KG1 (cell line): Measurements from ENCODE around the gene GRAMD2B.
"Not testable (repeated sequence)": the region's sequence is repeated elsewhere in the genome, so short reads cannot be mapped to it uniquely, and the experiment has no call there.

Experiments
- DNase-seq: peaks from one replicate; lab custom pipeline; 2025; lab: John Stamatoyannopoulos, UW

Gene GRAMD2B

DNA sequence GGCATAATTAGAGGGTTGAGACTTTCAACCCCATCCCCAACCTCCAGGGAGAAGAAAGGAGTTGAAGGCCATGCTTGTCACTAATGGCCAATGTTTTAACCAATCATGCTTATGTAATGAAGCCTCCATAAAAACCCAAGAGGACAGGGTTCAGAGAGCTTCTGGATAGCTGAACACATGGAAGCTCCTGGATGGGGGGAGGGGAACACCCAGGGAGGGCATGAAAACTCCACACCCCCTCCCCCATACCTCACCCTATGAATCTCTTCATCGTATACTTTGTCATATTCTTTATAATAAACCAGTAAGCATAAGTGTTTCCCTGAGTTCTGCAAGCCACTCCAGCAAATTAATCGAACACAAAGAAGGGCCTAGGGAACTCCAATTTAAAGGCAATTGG is 90.1 kb downstream of the GRAMD2B start:
- DNase-seq: no peak

DNA sequence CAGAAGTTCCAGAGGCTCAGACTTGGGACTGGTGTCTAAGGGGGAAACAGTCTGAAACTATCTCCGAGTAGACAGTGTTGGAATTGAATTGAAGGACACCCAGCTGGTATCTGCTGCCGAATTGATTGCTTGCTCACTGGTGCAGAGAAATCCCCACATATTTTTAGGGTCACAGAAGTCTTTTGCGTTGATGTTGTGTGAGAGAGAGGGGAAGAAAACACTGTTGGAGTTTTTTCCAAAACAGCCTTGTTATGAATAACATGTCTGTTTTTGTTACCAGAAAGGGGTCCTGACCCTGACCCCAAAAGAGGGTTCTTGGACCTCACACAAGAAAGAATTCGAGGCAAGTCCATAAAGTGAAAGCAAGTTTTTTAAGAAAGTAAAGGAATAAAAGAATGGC is 90.5 kb downstream of the GRAMD2B start:
- DNase-seq: no peak

DNA sequence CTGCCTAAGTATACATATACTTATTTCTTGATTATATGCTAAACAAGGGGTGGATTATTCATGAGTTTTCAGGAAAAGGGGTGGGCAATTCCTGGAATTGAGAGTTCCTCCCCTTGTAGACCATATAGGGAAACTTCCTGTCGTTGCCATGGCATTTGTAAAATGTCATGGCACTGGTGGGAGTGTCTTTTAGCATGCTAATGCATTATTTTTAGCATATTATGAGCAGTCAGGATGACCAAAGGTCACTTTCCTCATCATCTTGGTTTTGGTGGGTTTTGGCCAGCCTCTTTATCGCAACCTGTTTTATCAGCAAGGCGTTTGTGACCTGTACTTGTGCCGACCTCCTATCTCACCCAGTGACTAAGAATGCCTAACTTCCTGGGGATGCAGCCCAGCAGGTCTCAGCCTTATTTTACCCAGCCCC is 90.9 kb downstream of the GRAMD2B start:
- no peak for DNase-seq

DNA sequence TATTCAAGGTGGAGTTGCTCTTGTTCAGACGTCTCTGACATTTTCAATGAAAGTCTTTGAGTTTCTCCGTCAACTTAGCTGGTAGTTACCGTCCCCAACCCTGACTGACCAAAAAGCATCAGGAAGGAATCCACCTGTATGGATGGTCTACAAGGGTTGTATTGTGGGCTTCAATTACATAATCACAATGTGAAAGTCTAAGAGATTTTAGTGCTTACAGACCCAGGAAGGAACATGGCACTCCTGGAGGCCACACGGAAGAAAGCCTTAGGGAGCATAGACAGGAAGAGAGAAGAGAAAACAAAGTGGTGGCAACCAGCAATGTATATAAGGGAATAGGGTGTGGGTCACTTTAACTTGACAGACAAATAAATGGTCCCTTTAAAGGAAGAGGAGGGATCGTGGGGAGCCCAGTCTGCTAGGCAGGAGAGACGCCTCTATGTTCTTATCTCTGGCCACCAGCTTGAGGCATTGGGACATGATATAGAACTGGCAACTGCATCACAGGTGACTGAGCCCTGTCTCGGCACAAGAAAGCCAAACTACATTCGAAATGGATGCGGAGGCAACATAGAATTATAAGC is 91.4 kb downstream of the GRAMD2B start:
- no peak for DNase-seq

DNA sequence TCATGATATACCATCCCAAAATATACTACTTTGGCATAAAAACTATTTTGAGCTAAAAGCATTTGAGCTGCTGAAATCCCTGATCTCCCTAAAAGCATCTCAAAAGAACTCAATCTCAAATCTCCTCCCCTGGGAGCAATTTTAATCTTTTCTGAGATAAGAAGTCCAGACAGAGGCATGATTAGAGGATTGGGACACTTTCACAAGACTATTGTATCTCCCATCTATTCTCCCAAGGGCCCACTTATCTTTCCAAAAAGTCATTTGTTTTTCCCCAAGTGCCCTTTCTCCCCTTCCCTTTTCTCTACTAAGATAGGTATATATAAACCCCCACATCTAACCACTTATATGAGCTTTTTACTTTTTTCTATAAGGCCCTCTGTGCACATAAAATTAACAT is 92.1 kb downstream of the GRAMD2B start:
- DNase-seq: no peak

DNA sequence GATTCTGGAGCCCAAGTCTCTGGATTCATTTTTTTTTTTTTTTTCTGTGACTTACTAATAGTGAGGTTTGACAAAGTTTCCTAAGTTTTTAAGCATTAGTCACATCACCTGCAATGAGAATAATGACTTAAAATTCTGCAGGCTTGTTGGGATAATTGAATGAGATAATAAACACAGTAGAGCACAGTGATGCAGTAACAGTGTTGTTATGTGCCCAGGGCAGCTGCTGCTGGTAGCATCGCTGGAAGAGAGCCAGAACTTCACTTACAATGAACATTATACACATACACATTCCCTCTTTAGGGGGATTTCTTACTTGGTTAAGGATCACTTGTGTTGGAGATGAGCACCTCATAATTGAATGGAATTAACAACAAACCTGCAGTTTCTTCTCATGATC is 92.9 kb downstream of the GRAMD2B start:
- DNase-seq: no peak

DNA sequence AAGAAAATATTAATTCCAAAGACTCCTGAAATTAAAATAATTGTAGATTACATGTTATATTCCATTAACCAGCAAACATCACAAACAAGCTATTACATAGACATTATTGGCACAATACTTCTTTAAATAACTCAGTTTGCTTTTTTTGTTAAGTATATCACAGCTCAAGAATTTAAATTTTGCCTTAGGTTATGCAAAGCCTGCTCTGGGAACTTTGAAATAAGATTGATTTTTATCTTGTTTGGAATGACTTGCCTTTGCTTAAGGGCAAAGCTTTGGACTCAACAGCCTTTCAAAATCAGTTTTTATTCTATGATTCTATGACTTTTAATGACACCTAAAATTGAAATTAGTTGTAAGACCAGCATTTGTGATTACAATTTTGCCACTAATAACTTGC is 93.6 kb downstream of the GRAMD2B start:
- no peak for DNase-seq

DNA sequence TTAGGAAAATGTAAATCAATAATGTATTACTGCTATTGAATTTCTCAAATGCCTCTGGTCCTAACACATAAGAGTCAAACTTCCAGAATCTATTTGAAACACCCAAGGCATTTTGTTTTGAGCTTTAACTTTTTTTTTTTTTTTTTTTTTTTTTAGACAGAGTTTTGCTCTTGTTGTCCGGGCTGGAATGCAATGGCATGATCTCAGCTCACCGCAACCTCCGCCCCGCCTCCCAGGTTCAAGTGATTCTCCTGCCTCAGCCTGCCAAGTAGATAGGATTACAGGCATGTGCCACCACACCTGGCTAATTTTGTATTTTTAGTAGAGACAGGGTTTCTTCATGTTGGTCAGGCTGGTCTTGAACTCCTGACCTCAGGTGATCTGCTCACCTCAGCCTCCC is 96.0 kb downstream of the GRAMD2B start:
- DNase-seq: not testable (repeated sequence)

DNA sequence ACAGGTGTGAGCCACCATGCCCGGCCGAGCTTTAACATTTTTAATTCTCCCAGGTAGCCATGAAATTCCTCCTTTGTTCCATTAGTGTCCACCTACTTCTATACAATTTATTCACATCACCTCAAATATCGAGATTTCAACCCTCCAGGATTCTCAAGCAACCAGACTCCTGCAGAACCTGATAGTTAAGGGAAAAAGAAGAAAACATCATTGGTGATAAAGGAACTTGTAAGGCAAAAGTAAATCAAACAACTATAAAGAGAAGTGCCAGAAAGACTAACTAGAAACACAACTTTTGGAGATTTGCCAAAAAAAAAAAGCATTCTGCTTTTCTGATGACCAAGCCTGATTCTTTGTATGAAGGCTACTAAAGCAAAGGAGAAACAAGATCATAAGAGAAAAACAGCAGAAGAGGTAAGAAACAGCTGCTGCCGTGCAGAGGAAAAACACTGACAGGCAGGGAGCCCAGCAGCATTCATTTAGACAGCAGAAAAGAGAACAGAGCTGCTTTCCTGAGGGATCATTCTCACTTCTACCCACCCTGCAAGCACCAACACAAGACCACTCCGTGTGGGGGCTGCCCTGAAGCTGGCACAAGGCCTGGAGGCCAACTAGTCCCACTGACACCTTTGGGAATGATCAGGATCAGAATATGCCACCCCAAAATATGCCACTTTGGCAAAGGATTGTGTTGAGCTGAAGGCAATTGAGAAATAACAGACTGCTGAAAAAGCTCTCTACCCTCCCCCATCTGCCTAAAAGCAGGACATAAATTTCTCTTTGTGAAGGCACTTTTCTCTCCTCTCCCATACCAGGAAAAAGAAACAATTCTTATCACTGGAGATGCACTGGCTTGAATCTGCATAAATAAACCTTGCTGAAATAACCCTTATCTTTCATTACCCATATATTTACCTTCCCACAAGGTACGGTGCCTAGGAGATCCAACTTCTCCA is 96.7 kb downstream of the GRAMD2B start:
- DNase-seq: no peak

DNA sequence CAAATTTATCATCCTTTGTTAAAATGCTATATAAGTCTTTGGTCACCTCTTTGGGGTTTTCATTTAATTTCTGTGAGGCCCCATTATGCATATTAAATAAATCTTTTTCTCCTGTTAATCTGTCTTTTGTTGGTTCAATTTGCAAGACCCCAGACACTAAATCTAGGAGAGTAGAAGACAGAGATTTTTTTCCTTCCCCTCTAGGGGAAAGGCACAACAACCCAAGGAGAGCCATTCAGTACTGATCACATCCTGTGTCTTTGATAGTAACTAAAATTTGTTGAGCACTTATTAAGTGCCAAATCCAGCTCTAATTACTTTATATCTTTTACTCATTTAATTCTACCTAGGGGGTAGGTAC is 97.4 kb downstream of the GRAMD2B start:
- no peak for DNase-seq

DNA sequence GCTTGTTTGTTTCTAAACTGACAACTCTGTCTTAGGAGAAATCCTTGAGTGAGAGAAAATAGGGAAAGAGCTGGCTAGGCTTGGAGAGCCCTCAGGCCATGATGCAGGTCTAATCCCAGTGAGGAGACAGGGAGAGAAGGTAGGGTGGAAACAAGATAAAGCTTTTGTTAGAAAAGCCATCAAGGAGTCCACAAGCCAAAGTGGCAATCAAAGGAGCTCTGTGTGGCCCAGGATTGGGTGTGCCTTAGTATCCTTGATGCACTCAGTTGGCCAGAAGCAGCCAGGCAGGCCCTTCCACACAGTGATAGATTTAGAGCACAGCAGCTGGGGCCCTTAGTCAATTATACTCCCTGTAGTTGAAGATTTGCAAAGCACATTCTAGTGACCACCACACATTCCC is 97.9 kb downstream of the GRAMD2B start:
- DNase-seq: no peak

DNA sequence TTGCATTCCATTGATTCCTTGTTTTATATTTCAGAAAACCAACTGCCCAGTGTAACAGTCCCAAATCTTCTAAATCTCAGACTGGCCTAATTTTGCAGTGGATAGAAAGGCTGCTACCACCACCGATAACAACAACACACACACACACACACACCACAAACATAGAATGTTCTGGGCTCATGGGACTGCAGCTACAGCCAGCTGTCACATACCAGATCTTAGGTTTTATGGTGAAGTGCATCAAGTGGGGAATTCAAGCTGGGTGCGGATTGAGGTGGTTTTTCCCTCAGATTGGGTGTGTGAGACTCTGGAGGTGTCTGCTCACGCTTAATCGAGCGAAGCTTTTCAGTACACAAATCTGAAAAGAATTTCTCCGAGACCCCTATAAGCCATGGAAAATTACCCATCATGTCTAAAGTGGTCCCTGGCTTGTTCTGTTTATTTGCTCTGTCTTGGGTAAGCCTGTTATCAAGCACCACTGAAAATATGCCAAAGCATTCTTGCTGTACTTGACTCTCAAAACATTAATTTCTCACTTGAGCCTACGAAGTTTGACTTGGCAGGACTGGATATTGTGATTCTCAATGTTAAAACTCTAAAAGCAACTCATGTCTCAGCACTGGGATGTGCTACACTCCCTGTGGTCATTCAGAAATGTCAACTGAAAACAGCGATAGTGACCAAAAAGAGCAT is 100.8 kb downstream of the GRAMD2B start:
- no peak for DNase-seq

DNA sequence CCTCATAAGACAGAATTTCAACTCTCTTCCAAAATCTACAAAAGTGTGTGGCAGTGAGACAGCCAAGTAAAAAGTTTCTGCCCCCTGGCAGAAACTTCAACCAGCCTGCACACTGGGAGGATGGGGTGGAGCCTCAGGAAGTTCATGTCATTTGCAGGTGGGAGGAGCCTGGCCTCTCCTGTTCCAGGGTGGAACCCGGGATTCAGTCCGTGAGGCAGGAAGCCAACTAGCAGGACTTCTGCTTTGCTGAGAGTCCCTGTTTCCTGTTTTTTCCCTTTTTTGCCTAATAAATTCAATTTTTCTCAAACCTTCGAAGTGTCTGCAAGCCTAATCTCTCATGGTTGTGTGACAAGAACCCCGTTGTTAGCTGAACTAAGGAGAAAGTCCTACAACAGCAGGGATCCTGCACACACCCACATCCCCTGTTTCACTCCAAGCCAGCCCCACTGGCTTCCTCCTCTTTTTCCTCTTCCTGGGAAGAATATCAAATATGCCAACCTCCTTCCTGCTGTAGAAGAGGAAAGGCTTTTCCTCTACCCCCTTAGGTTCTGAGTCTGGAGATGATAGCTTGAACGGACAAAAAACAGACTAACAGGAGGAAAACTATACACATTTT is 102.5 kb downstream of the GRAMD2B start:
- DNase-seq: no peak

DNA sequence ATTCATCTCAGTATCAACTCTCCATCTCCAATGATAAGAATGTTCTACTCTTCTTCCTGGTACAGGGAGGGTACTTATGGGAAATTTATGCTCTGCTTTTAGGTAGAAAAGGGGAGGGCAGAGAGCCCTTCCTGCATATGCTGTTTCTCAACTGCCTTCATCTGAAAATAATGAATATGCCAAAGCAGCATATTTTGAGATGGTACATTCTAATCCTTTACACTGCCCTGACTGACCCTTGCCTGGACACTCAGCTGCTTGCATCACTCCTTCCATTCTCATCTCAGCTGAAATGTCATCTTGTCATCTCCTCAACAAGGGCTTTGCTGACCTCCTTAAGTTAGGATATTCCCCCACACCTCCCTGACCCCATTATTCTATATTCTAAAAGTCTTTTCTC is 103.3 kb downstream of the GRAMD2B start:
- no peak for DNase-seq

DNA sequence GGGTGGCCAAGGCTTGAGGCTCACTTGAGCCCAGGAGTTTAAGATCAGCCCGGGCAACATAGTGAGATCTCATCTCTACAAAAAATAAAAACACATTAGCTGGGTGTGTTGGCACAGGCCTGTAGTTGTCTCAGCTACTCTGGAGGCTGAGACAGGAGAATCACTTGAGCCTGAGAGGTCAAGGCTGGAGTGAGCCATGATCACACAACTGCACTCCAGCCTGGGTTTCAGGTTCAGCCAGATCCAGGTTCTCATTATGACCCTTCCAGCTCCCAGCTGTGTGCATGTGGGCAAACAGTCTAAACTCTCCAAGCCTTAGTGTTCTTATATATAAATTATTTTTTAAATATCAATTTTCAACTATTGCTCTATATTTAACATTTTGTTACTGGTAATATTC is 103.9 kb downstream of the GRAMD2B start:
- no peak for DNase-seq

DNA sequence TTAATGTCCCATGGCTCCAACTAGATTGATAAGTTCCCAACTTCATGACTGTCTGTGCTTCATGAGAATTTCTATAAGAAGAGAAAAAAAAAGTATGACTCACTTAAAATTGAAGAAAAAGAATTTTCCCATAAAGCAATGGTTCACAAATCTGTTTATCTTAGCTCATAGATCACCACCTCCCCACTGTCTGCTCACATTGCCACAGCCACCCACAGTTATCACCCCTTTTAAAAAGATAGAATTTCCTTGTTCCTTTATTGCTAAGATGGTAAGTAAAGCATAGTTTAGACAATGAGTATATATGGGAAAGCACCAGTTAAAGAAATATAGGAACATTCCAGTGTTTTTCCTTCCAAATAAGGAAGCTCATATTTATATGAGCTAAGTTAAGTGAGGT is 104.7 kb downstream of the GRAMD2B start:
- no peak for DNase-seq

DNA sequence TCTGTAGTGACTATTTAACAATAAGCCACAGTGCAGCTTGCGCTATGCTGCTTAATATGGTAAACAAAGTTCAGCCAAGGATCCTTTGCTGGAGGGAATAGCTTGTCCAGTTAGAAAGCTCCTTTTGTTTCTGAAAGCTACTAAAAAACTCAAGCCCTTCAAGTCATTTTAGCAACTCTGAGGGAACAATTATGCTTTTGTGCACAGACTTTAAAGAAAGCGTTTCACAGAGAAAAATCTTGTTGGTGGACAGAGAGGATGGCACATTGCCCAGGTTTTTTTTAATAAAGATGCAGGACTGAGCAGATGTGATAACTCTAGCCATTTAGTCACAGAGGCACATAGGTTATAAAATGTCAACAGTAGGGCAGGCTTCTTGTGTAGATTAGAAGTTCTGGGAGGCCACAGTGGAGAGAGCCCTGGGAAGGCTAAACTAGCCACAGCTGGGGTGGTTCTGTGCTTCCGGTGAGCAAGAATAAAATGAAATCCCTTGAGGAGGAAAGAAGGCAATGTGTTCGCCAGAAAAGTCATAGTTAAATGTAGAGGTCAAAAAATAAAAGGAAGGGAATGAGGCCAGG is 108.4 kb downstream of the GRAMD2B start:
- DNase-seq: no peak

DNA sequence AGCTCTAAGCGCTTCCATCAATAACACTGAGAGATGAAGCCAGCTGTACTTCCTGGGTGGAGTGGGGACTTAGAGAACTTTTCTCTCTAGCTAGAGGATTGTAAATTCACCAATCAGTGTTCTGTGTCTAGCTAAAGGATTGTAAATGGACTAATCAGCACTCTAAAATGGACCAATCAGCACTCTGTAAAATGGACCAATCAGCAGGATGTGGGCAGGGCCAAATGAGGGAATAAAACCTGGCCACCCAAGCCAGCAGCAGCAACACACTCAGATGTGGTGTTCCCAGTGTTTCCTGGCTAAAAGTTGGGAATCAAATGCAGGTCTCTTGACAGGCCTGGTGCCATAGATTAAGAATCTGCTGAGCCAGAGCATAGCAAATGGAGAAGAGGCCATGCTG is 111.3 kb downstream of the GRAMD2B start:
- DNase-seq: no peak

DNA sequence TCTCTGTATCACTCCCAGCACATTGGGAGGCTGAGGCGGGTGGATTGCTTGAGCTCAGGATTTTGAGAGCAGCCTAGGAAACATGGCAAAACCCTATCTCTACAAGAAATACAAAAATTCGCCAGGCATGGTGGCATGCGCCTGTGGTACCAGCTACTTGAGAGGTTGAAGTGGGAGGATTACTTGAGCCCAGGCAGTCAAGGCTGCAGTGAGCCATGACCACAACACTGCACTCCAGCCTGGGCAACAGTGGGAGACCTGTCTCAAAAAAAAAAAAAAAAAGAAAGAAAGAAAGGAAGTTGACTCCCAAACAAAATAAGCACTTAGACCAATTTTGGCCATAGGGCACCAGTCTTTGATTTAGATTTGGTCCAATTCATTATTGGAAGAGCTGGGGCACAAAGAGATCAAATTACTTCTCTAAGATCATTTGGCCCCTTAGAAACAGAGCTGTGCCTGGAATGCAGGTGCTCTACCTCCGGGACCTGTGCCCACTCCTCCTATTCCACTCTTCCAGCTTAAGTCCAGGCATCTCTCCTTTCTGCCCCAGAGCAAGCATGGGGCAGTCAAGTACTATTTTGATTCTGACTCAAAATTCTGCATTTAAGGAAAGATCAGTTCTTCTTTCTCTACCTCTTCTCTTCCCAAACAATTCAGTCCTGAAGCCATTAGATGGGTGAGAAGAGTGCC is 112.8 kb downstream of the GRAMD2B start:
- DNase-seq: no peak

DNA sequence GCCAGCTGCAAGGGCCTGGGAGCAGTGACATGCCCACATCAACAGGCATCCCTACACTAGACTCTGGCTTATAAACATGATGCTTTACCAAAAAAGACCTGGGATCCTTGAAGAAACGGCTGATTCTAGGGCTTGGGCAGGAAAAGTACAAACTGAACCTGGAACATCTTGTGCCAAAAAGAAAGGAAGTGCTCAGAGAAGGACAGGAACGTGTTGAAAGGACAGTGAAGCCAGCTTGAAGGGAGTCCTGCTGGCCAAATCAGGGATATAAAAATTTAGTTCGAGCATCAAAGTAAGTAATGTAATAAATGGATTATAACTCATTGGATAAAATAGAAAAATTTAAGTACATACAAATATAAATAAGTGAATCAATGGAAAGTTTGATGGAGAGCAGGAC is 113.7 kb downstream of the GRAMD2B start:
- DNase-seq: no peak

DNA sequence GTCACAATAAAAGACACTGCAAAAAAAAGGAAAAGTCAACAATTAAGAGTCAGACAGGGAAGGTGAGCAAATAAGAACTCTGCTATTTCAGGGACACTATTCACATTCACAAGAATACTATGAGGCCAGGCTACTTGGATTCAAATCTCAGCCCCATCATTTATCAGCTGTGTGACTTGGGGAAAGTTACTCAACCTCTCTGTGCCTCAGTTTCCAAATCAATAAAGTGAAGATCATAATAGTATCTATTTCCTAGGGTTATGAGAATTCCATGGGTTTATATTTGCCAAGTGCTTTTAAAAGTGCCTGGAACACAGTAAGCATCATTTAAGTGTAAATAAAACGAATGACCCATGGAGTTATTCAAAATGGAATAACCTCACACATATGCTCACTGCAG is 115.4 kb downstream of the GRAMD2B start:
- DNase-seq: no peak

DNA sequence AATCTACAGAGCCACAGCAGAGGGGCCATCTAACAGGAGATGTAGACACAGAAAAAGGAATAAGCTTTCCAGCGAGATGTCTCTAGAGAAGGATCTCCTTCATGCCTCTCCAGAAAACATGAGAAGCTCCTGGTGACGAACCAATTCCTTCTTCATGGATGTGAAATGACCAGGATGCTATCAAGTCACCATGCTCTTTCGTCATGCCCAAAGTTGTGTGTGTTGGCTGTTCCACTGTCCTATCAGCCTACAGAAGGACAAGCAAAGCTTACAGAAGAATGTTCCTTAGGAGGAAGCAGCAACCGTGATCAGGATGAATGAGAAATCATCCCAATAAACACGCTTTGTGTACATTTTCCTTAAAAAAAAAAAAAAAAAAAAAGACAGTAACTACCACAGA is 117.4 kb downstream of the GRAMD2B start:
- DNase-seq: no peak
